K562 (cell line): ENCODE measurements around the gene FOSL1. TPM values are rescaled to one million over a fixed set of nuclear protein-coding genes. Genes with fewer than 3 reads are reported as not detected.

Experiments used
- ATAC-seq: fragments of 200-7000 bp; cut with Tn5 transposase; 3 replicates; pipeline ENCODE4 v1.9.1; 2020; ENCODE audit warnings: moderate library complexity
- BruUV-seq: library from RNA; stranded (reverse); fragments of 400-500 nt; replicated peaks from 2 replicates; lab custom pipeline; 2021; lab: Mats Ljungman, UMichigan
- CTCF ChIA-PET: fragments of 300-600 bp; formaldehyde crosslinking; extraction: SDS; loops from one replicate; lab custom pipeline; 2021; ENCODE audit warnings: low intra/inter-chr PET ratio; lab: Yijun Ruan, JAX
- POLR2A ChIA-PET: fragments of 300-600, 350-650 bp; sonication (Branson Sonifier 250); formaldehyde crosslinking; extraction: SDS; loops from one replicate; lab custom pipeline; 2021; ENCODE audit warnings: antibody characterized with exemption, inconsistent platforms; lab: Yijun Ruan, JAX
- DNase-seq, 4 experiments: peaks; one replicate each; pipeline versions ENCODE4 v3.0.0 to v3.0.0-alpha.2; 2011 to 2018; ENCODE audit warnings: low spot score in 3 of 4, mixed read lengths in 3 of 4; ENCODE audit errors: extremely low read depth in 1 of 4
- FAIRE-seq: peaks from 2 replicates; lab custom pipeline; 2011; peaks lifted over from hg19 to GRCh38; lab: Jason Lieb, UNC
- H2AFZ ChIP-seq: 2 replicates; pipeline ENCODE4 v1.6.0; 2011; ENCODE audit warnings: low read depth, low read length, control low read depth, inconsistent platforms
- H3K27ac ChIP-seq: fragments of 200-600 bp; 3 replicates; pipeline ENCODE4 v1.8.0; 2011; ENCODE audit warnings: low read depth, mild to moderate bottlenecking, control low read depth, inconsistent platforms, low read length, moderate library complexity, mixed read lengths; ENCODE audit errors: extremely low read depth
- H3K27me3 ChIP-seq, 2 experiments: fragments of 300-600 bp in 1 of 2; 2 replicates in 1 of 2; 3 replicates in 1 of 2; pipeline versions ENCODE4 v1.6.0 to v1.8.0; 2011; ENCODE audit warnings: inconsistent platforms in 2 of 2, low read length in 2 of 2, mild to moderate bottlenecking in 1 of 2, mixed read lengths in 1 of 2, moderate library complexity in 1 of 2; ENCODE audit not compliant: control insufficient read depth in 2 of 2, insufficient read depth in 2 of 2
- H3K36me3 ChIP-seq: fragments of 300-600 bp; 3 replicates; pipeline ENCODE4 v1.8.0; 2011; ENCODE audit warnings: mild to moderate bottlenecking, low read length, inconsistent platforms; ENCODE audit not compliant: control insufficient read depth, insufficient read depth
- H3K4me1 ChIP-seq, 2 experiments: fragments of 200-600 bp in 1 of 2; replicated peaks in 1 of 2; 2 replicates in 1 of 2; 3 replicates in 1 of 2; pipeline versions ENCODE4 v1.5.1 to v1.8.0; 2011; ENCODE audit warnings: inconsistent platforms in 2 of 2, low read length in 2 of 2, mild to moderate bottlenecking in 1 of 2, mixed read lengths in 1 of 2, moderate library complexity in 1 of 2; ENCODE audit not compliant: control insufficient read depth in 2 of 2, insufficient read depth in 2 of 2
- H3K4me2 ChIP-seq: 2 replicates; pipeline ENCODE4 v1.6.1; 2011; ENCODE audit warnings: low read length, control low read depth, inconsistent platforms, mixed read lengths; ENCODE audit not compliant: insufficient read depth
- H3K4me3 ChIP-seq: fragments of 200-600 bp; sonication (generic), shearing (Covaris generic); 2 replicates; pipeline ENCODE4 v1.5.1; 2016; ENCODE audit warnings: control low read depth, inconsistent platforms
- H3K79me2 ChIP-seq: fragments of 200-600 bp; 3 replicates; pipeline ENCODE4 v1.8.0; 2011; ENCODE audit warnings: low read length, inconsistent platforms; ENCODE audit not compliant: control insufficient read depth, insufficient read depth
- H3K9ac ChIP-seq, 2 experiments: 2 replicates each; pipeline versions ENCODE4 v1.6.0 to v1.6.1; 2011; ENCODE audit warnings: low read depth in 2 of 2, low read length in 2 of 2, control low read depth in 1 of 2, inconsistent platforms in 1 of 2, mild to moderate bottlenecking in 1 of 2, mixed read lengths in 1 of 2; ENCODE audit not compliant: insufficient read depth in 1 of 2
- H3K9me1 ChIP-seq: one replicate; pipeline ENCODE4 v1.6.0; 2011; ENCODE audit warnings: inconsistent platforms, mild to moderate bottlenecking, low read length, moderate library complexity; ENCODE audit not compliant: control insufficient read depth, insufficient read depth
- H3K9me3 ChIP-seq: replicated peaks from 2 replicates; pipeline ENCODE4 v1.5.1; 2011; ENCODE audit warnings: low read depth, low read length, inconsistent platforms; ENCODE audit not compliant: control insufficient read depth, insufficient read depth
- H4K20me1 ChIP-seq: replicated peaks from 2 replicates; pipeline ENCODE4 v1.6.1; 2011; ENCODE audit warnings: low read length, inconsistent platforms, mixed read lengths; ENCODE audit not compliant: control insufficient read depth, insufficient read depth
- BRF1 ChIP-seq: IDR thresholded peaks from 3 replicates; pipeline ENCODE4 v1.6.1; 2011; ENCODE audit warnings: borderline replicate concordance, mild to moderate bottlenecking; ENCODE audit not compliant: insufficient read length; ENCODE audit errors: extremely low read depth
- CEBPG ChIP-seq, 3 experiments: fragments of 200-800 bp in 1 of 3; sonication (Bioruptor generic) in 1 of 3; sonication (generic) in 1 of 3; formaldehyde crosslinking in 1 of 3; IDR thresholded peaks in 2 of 3; conservative IDR thresholded peaks in 1 of 3; 2 replicates each; pipeline versions ENCODE4 v1.6.1 to v1.8.0; 2016 to 2022; ENCODE audit warnings: missing compliant biosample characterization in 2 of 3, missing genetic modification characterization in 2 of 3, mild to moderate bottlenecking in 1 of 3, missing genetic modification reagents in 1 of 3
- CHD4 ChIP-seq: fragments of 200-600 bp; sonication (generic); IDR thresholded peaks from 3 replicates; pipeline ENCODE4 v1.6.1; 2012; ENCODE audit warnings: low read depth, mild to moderate bottlenecking, mixed read lengths, low read length, inconsistent platforms; ENCODE audit not compliant: insufficient read depth, insufficient replicate concordance, poor library complexity, severe bottlenecking
- DACH1 ChIP-seq: fragments of 450-650 bp; IDR thresholded peaks from 2 replicates; pipeline ENCODE4 v1.6.1; 2018; ENCODE audit not compliant: partially characterized antibody
- ELF1 ChIP-seq: fragments of 200-800 bp; sonication (Bioruptor generic); IDR thresholded peaks from 2 replicates; pipeline ENCODE4 v1.6.1; 2016; ENCODE audit warnings: missing genetic modification characterization, missing compliant biosample characterization
- ETV6 ChIP-seq, 3 experiments: fragments of 150-350 bp in 1 of 3; sonication (generic) in 1 of 3; formaldehyde crosslinking in 1 of 3; IDR thresholded peaks; 2 replicates each; pipeline versions ENCODE4 v1.6.1 to v1.8.0; 2014 to 2022; ENCODE audit warnings: borderline replicate concordance in 2 of 3, low read depth in 2 of 3, antibody characterized with exemption in 1 of 3, low read length in 1 of 3, mild to moderate bottlenecking in 1 of 3, missing genetic modification reagents in 1 of 3
- GTF2E2 ChIP-seq: fragments of 200-800 bp; sonication (Bioruptor generic); IDR thresholded peaks from 2 replicates; pipeline ENCODE4 v1.6.1; 2016; ENCODE audit warnings: missing genetic modification characterization, missing compliant biosample characterization
- HMG20B ChIP-seq: fragments of 250-450 bp; sonication (Bioruptor Pico); IDR thresholded peaks from 2 replicates; pipeline ENCODE4 v1.5.0; 2021; ENCODE audit warnings: mild to moderate bottlenecking
- MTA2 ChIP-seq: fragments of 450-650 bp; IDR thresholded peaks from 2 replicates; pipeline ENCODE4 v1.6.1; 2016; ENCODE audit warnings: low read depth
- NRF1 ChIP-seq, 2 experiments: fragments of 450-650 bp; IDR thresholded peaks in 1 of 2; conservative IDR thresholded peaks in 1 of 2; 2 replicates each; pipeline ENCODE4 v1.6.1; 2014; ENCODE audit warnings: mild to moderate bottlenecking in 2 of 2
- RBM22 ChIP-seq: fragments of 200-400 bp; formaldehyde crosslinking; IDR thresholded peaks from 2 replicates; pipeline ENCODE4 v1.6.1; 2018; ENCODE audit warnings: low read length, low read depth; ENCODE audit not compliant: poor library complexity, severe bottlenecking
- RBM39 ChIP-seq: fragments of 200-400 bp; formaldehyde crosslinking; optimal IDR thresholded peaks from 2 replicates; pipeline ENCODE3; 2018; ENCODE audit warnings: low read depth, low read length
- SRF ChIP-seq, 2 experiments: fragments of 250-450, 450-650 bp in 1 of 2; sonication (Bioruptor Pico) in 1 of 2; sonication (generic) in 1 of 2; formaldehyde crosslinking; IDR thresholded peaks; 2 replicates each; pipeline versions ENCODE4 v1.5.0 to v1.5.1; 2020 to 2022; ENCODE audit warnings: mild to moderate bottlenecking in 1 of 2, missing genetic modification reagents in 1 of 2
- TCFL5 ChIP-seq: fragments of 250-450 bp; sonication (Bioruptor Pico); conservative IDR thresholded peaks from 2 replicates; pipeline ENCODE4 v1.6.1; 2021; ENCODE audit warnings: mild to moderate bottlenecking, moderate library complexity, matching md5 sums
- U2AF2 ChIP-seq: fragments of 200-400 bp; formaldehyde crosslinking; optimal IDR thresholded peaks from 2 replicates; pipeline ENCODE3; 2017; ENCODE audit warnings: low read depth, mild to moderate bottlenecking, low read length
- ZNF57 ChIP-seq: fragments of 450-650 bp; formaldehyde crosslinking; IDR thresholded peaks from 2 replicates; pipeline ENCODE4 v1.4.0; 2020; ENCODE audit warnings: mild to moderate bottlenecking, moderate library complexity
- ZNF583 ChIP-seq: fragments of 250-450 bp; sonication (Bioruptor Pico); IDR thresholded peaks from 2 replicates; pipeline ENCODE4 v1.4.0; 2020
- ZNF584 ChIP-seq: fragments of 200-800 bp; sonication (Bioruptor generic); IDR thresholded peaks from 2 replicates; pipeline ENCODE4 v1.6.1; 2016; ENCODE audit warnings: low read depth, mild to moderate bottlenecking, missing genetic modification characterization, missing compliant biosample characterization
- ZNF589 ChIP-seq: fragments of 200-800 bp; sonication (Bioruptor generic); IDR thresholded peaks from 2 replicates; pipeline ENCODE4 v1.6.1; 2016; ENCODE audit warnings: low read depth, missing genetic modification characterization, missing compliant biosample characterization
- WGBS: fragments of 100-300 bp; shearing (Covaris generic); methylation state at CpG from one replicate; pipeline ENCODE4 v1.1.6; 2016; ENCODE audit warnings: low coverage, mixed read lengths; ENCODE audit not compliant: insufficient coverage; ENCODE audit errors: missing lambda C conversion rate; 5-methylcytosine and 5-hydroxymethylcytosine counted together
- in situ Hi-C: fragments of 300-500 bp; cut with MboI; formaldehyde crosslinking; loops from 4 replicates; pipeline ENCODE4 v1.15.0; 2018; ENCODE audit warnings: inconsistent platforms, mixed read lengths
- intact Hi-C: fragments of 100-400 bp; cut with micrococcal nuclease; formaldehyde crosslinking; loops from 2 replicates; pipeline ENCODE4 v1.14.2; 2022
- polyA plus RNA-seq, 8 experiments: library from polyadenylated mRNA; depleted of rRNA in 4 of 8; stranded (reverse) in 5 of 8; unstranded in 3 of 8; fragments of >200 nt; fragmentation: Nextera tagmentation in 2 of 8; fragmentation: Illumina TruSeq in 1 of 8; extraction: Ambion mirVana in 2 of 8; extraction: Trizol in 1 of 8; gene quantifications; 2 replicates each; pipeline versions ENCODE4 v1.2.1 to v1.2.3, GENCODE V29; 2011 to 2014; ENCODE audit warnings: inconsistent platforms in 1 of 8, missing spikeins in 1 of 8
- total RNA-seq, 7 experiments: library from RNA; depleted of rRNA in 6 of 7; stranded (reverse); fragments of >200 nt in 6 of 7; fragmentation: Illumina TruSeq in 2 of 7; extraction: Trizol in 2 of 7; gene quantifications; 2 replicates each; pipeline versions ENCODE4 v1.2.1 to v1.2.3, GENCODE V29; 2011 to 2021; ENCODE audit warnings: low replicate concordance in 1 of 7
- TF ChIP-seq, protein P1 (sequence below): fragments of 450-650 bp; formaldehyde crosslinking; IDR thresholded peaks from 2 replicates; pipeline ENCODE4 v1.4.0; 2022; ENCODE audit warnings: missing genetic modification characterization

Gene FOSL1
- total and polyA plus RNA-seq, 9 of the 15 experiments (the other 6 are each of a cell fraction or from before 2014, with no cell fraction given): 3.5 to 39.6 (median 10.0) TPM

DNA sequence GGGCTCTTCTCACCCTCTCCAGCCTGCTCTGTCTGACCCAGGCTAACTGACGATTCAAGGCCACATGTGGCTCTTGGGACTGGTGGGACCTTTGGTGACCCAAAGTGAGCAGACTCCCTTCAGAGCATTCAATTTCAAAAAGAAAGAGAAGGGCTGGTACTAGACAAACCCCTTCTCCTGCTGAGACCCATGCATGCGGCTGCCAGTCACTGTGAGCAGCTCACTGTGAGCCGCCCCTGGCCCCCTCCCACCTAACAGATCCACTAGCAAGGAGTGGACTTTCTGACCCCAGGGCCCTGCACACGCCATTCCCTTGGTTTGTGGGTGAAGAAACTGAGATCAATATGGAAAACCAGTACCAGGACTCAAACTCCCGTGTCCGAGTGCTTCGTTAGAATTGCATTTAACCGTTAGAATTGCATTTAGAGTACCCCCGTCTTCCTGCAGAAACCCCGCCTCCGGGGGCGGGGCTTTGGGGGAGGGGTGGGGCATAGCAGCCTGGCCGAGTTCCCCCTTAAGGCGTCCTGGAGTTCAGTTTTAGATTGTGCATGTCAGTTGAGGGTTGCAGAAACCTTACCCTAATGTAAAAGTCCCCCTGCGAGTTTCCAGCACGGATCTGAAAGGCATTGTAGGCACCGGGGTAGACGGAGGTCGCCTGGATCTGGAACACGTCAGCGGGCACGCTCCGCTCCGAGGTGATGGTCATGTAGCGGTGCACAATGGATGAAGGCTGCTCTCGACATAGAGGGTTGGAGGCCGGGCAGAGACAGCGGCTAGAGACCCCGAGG lies 32.7 kb downstream of the FOSL1 start:
- H3K79me2 ChIP-seq: peaks cover 6% of the 10 kb centered on the region; the same call in 1 of the 3 replicates
- H3K4me2 ChIP-seq: peak overlapping the region; percentile 49; the same call in 1 of the 2 replicates
- in situ Hi-C loops: no loop called here
- DNase-seq (peak in 3 of 4 experiments; percentile 51 to 68 (median 60)), FAIRE-seq (peak; percentile 78), ATAC-seq (peak; percentile 73)
- H3K36me3 ChIP-seq: peaks cover 57% of the 10 kb centered on the region; the same call in 2 of the 3 replicates
- peaks cover 18 to 77% of the 10 kb centered on the region in 2 experiments; a peak in 4 of 5 replicates for H3K4me1 ChIP-seq
- no TSS peak for BruUV-seq
- H4K20me1 ChIP-seq: no peaks in the 10 kb centered on the region
- no peaks in the 10 kb centered on the region for H3K9me3 ChIP-seq
- H3K9ac ChIP-seq: peak overlapping the region in 1 of 2 experiments; percentile 83; a peak in 3 of 4 replicates
- H2AFZ ChIP-seq: no peak overlapping the region
- H3K27ac ChIP-seq: peak overlapping the region; percentile 65; the same call in 2 of the 3 replicates
- 46% methylated on average over 28 of the region's 29 CpGs for WGBS
- H3K9me1 ChIP-seq: no peaks in the 10 kb centered on the region
- no peaks in the 10 kb centered on the region for H3K27me3 ChIP-seq
- POLR2A ChIA-PET: interaction anchor here (0.8 to 8.2 kb wide), 4 partner anchors 8 to 45 kb away, joined by 3 to 151 read pairs (median 76); partner anchors contain the start of genes CCDC85B, CFL1, CTSW and FIBP
- CTCF ChIA-PET: no interaction called here
- intact Hi-C loops: no loop called here
- H3K4me3 ChIP-seq: no peak overlapping the region
- TF ChIP-seq ZNF589 (CRISPR knock-in tag) (0 out of 2 replicates have a peak, but pooled peaks have one; percentile 5), GTF2E2 (tag) (no peak), ZNF584 (CRISPR knock-in tag) (no peak), SRF (CRISPR knock-in tag; IDR thresholded peaks at IDR 0.05) (no peak), ELF1 (tag) (no peak), DACH1 (no peak), CHD4 (no peak), BRF1 (no peak), CEBPG (CRISPR knock-in tag; IDR thresholded peaks at IDR 0.05) (peak; percentile 48; the same call in 1 of the 2 replicates), CEBPG (tag; conservative IDR thresholded peaks at IDR 0.05 in 1 of 2, IDR thresholded peaks at IDR 0.05 in 1 of 2) (no peak), TCFL5 (CRISPR knock-in tag) (no peak), RBM39 (no peak), HMG20B (CRISPR knock-in tag) (no peak), ZNF57 (CRISPR knock-in tag) (no peak), MTA2 (no peak), NRF1 (conservative IDR thresholded peaks at IDR 0.05 in 1 of 2, IDR thresholded peaks at IDR 0.05 in 1 of 2) (no peak), ZNF583 (CRISPR knock-in tag) (no peak), U2AF2 (no peak), ETV6 (IDR thresholded peaks at IDR 0.05; ENCODE audit: borderline replicate concordance in 1 of 2, low read depth in 2 of 2, low read length in 1 of 2) (no peak), ETV6 (CRISPR knock-in tag; IDR thresholded peaks at IDR 0.05; ENCODE audit: borderline replicate concordance) (no peak), RBM22 (no peak)
- TF ChIP-seq, protein P1, sequence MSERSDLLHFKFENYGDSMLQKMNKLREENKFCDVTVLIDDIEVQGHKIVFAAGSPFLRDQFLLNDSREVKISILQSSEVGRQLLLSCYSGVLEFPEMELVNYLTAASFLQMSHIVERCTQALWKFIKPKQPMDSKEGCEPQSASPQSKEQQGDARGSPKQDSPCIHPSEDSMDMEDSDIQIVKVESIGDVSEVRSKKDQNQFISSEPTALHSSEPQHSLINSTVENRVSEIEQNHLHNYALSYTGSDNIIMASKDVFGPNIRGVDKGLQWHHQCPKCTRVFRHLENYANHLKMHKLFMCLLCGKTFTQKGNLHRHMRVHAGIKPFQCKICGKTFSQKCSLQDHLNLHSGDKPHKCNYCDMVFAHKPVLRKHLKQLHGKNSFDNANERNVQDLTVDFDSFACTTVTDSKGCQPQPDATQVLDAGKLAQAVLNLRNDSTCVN (CRISPR knock-in tag): no peak
